ENCODE measurements around the gene ARMC7. TPM values are rescaled to one million over a fixed set of nuclear protein-coding genes. Genes with fewer than 3 reads are reported as not detected.
"Not testable (repeated sequence)": the region's sequence is repeated elsewhere in the genome, so short reads cannot be mapped to it uniquely, and the experiment has no call there.

Gene ARMC7
- total and polyA plus RNA-seq, 2 of the 4 experiments (the other 2 are of a cell fraction): 1.8 to 6.9 TPM

GRCh38 chr17:75127936-75128335 is 18.2 kb downstream of the ARMC7 start:
- H3K9me1 ChIP-seq (ENCODE audit: insufficient read depth, low read length): peaks cover 27% of the 10 kb centered on the region
- 100% methylated on average over 2 of the region's 5 CpGs; no CpG with 5 or more reads in 1 of the 2 experiments for WGBS, 2 experiments (ENCODE audit: extremely low coverage in 2 of 2, insufficient read length in 1 of 2)
- H3K9ac ChIP-seq (ENCODE audit: low read depth, low read length); POLR2A ChIA-PET (ENCODE audit: unreplicated experiment); H4K91ac ChIP-seq (ENCODE audit: insufficient read depth, low read depth, low read length); H3K4me3 ChIP-seq (ENCODE audit: insufficient read depth, low read depth, low read length); H2BK120ac ChIP-seq (ENCODE audit: low read depth, low read length); H3K56ac ChIP-seq (ENCODE audit: extremely low read depth, insufficient read depth, low read length); dilution Hi-C loops (cut with HindIII; ENCODE audit: low sequenced_read_pairs, unreplicated experiment); ATAC-seq (ENCODE audit: low read depth); H3K4ac ChIP-seq (ENCODE audit: low read depth, low read length); H2BK15ac ChIP-seq (ENCODE audit: low read depth, low read length); H3K4me1 ChIP-seq (ENCODE audit: control insufficient read depth, insufficient read depth, low read length); H3K4me2 ChIP-seq (ENCODE audit: low read depth, low read length); H3K14ac ChIP-seq (replicated peaks; ENCODE audit: low read depth, low read length); intact Hi-C loops (cut with micrococcal nuclease); BruUV-seq (replicated peaks); H3K27ac ChIP-seq (ENCODE audit: insufficient read depth, low read length); H3K9me3 ChIP-seq (ENCODE audit: control insufficient read depth, insufficient read depth, low read length); H4K8ac ChIP-seq (ENCODE audit: low read depth in 2 of 2, low read length in 2 of 2); H4K5ac ChIP-seq (ENCODE audit: low read depth, low read length); H3K18ac ChIP-seq (ENCODE audit: low read depth, low read length); in situ Hi-C loops (cut with MboI; ENCODE audit: low sequenced_read_pairs); H2AK9ac ChIP-seq (replicated peaks; ENCODE audit: low read depth, low read length, poor library complexity); H3K23ac ChIP-seq (ENCODE audit: low read depth, low read length); H2AK5ac ChIP-seq (ENCODE audit: low read depth, low read length); DNase-seq; H2BK5ac ChIP-seq (ENCODE audit: low read depth, low read length, poor library complexity, severe bottlenecking); H3K27me3 ChIP-seq (ENCODE audit: control insufficient read depth, insufficient read depth, low read length); H2AFZ ChIP-seq (replicated peaks; ENCODE audit: low read length, poor library complexity); H2BK20ac ChIP-seq (ENCODE audit: low read depth, low read length): not testable (repeated sequence)
- CTCF ChIA-PET: interaction anchor here (0.9 kb wide), 1 partner anchor 68 kb away, joined by 11 read pairs; no protein-coding TSS in a partner anchor
- H3K36me3 ChIP-seq (ENCODE audit: control insufficient read depth, insufficient read depth, low read length): peaks cover 15% of the 10 kb centered on the region
- peaks cover 12 to 66% of the 10 kb centered on the region in 2 experiments for H3K79me1 ChIP-seq (ENCODE audit: low read depth in 1 of 2, low read length in 2 of 2)
- peaks cover 12% of the 10 kb centered on the region for H4K20me1 ChIP-seq (ENCODE audit: insufficient read depth, low read length)
